Endothelial cell of umbilical vein (primary cell): ENCODE results near the gene SLC2A1. TPM values are rescaled to one million over a fixed set of nuclear protein-coding genes. Genes with fewer than 3 reads are reported as not detected.

Experiments
- BruUV-seq: library from RNA; stranded (reverse); fragments of 400-500 nt; replicated peaks from 2 replicates; lab custom pipeline; 2021; lab: Mats Ljungman, UMichigan
- CTCF ChIA-PET: fragments of 300-600, 350-600 bp; sonication (Branson Sonifier 250); formaldehyde crosslinking; loops from one replicate; lab custom pipeline; 2021; ENCODE audit warnings: antibody characterized with exemption, inconsistent platforms; lab: Charles Lee
- POLR2A ChIA-PET: fragments of 300-600, 350-600 bp; sonication (Branson Sonifier 250); formaldehyde crosslinking; loops from one replicate; lab custom pipeline; 2021; ENCODE audit warnings: antibody characterized with exemption, inconsistent platforms; lab: Charles Lee
- DNase-seq: peaks from one replicate; pipeline ENCODE4 v3.0.0-alpha.2; 2011; ENCODE audit warnings: low read depth, low spot score
- FAIRE-seq: peaks from 2 replicates; lab custom pipeline; 2011; peaks lifted over from hg19 to GRCh38; lab: Jason Lieb, UNC
- H2AFZ ChIP-seq: 2 replicates; pipeline ENCODE4 v1.6.0; 2012; ENCODE audit warnings: low read depth, low read length, control low read depth, inconsistent platforms
- H3K27ac ChIP-seq: 2 replicates; pipeline ENCODE4 v1.5.1; 2011; ENCODE audit warnings: low read depth, mild to moderate bottlenecking, control low read depth, low read length, moderate library complexity; ENCODE audit not compliant: insufficient read depth
- H3K27me3 ChIP-seq, 2 experiments: 2 replicates each; pipeline versions ENCODE4 v1.6.0 to v1.6.1; 2011; ENCODE audit warnings: low read length in 2 of 2, mixed read lengths in 1 of 2; ENCODE audit not compliant: control insufficient read depth in 2 of 2, insufficient read depth in 2 of 2
- H3K36me3 ChIP-seq, 2 experiments: 2 replicates in 1 of 2; 3 replicates in 1 of 2; pipeline ENCODE4 v1.5.1; 2011; ENCODE audit warnings: low read length in 2 of 2, mild to moderate bottlenecking in 1 of 2, moderate library complexity in 1 of 2; ENCODE audit not compliant: control insufficient read depth in 2 of 2, insufficient read depth in 2 of 2; ENCODE audit errors: extremely low read depth in 1 of 2
- H3K4me1 ChIP-seq: 3 replicates; pipeline ENCODE4 v1.5.1; 2011; ENCODE audit warnings: mild to moderate bottlenecking, low read length; ENCODE audit not compliant: control insufficient read depth, insufficient read depth; ENCODE audit errors: extremely low read depth
- H3K4me2 ChIP-seq: 2 replicates; pipeline ENCODE4 v1.6.1; 2011; ENCODE audit warnings: low read length, control low read depth, mixed read lengths; ENCODE audit not compliant: insufficient read depth
- H3K4me3 ChIP-seq, 3 experiments: fragments of 200-600 bp in 1 of 3; sonication (generic), shearing (Covaris generic) in 1 of 3; replicated peaks in 1 of 3; 2 replicates each; pipeline ENCODE4 v1.5.1; 2011 to 2016; ENCODE audit warnings: control low read depth in 3 of 3, low read length in 3 of 3, mild to moderate bottlenecking in 2 of 3, inconsistent platforms in 1 of 3, low read depth in 1 of 3, moderate library complexity in 1 of 3; ENCODE audit not compliant: insufficient read depth in 1 of 3
- H3K79me2 ChIP-seq: 2 replicates; pipeline ENCODE4 v1.6.0; 2012; ENCODE audit warnings: low read length, inconsistent platforms; ENCODE audit not compliant: control insufficient read depth, insufficient read depth
- H3K9ac ChIP-seq: replicated peaks from 2 replicates; pipeline ENCODE3; 2011; ENCODE audit warnings: low read length, control low read depth; ENCODE audit not compliant: insufficient read depth; ENCODE audit errors: extremely low read depth
- H3K9me1 ChIP-seq: replicated peaks from 3 replicates; pipeline ENCODE4 v1.6.0; 2011; ENCODE audit warnings: mild to moderate bottlenecking, low read length; ENCODE audit not compliant: control insufficient read depth, insufficient read depth; ENCODE audit errors: extremely low read depth
- H3K9me3 ChIP-seq: replicated peaks from 2 replicates; pipeline ENCODE4 v1.5.1; 2012; ENCODE audit warnings: low read length, inconsistent platforms; ENCODE audit not compliant: control insufficient read depth, insufficient read depth
- H4K20me1 ChIP-seq: replicated peaks from 2 replicates; pipeline ENCODE3; 2011; ENCODE audit warnings: mild to moderate bottlenecking, low read length; ENCODE audit not compliant: control insufficient read depth, insufficient read depth; ENCODE audit errors: extremely low read depth
- FOS ChIP-seq: IDR thresholded peaks from 2 replicates; pipeline ENCODE4 v1.6.1; 2011; ENCODE audit warnings: mild to moderate bottlenecking, low read length, moderate library complexity, borderline replicate concordance; ENCODE audit not compliant: insufficient read depth
- POLR2A ChIP-seq: IDR thresholded peaks from 2 replicates; pipeline ENCODE4 v1.6.1; 2012; ENCODE audit warnings: low read depth, mild to moderate bottlenecking, control low read depth, low read length
- POLR2AphosphoS5 ChIP-seq: IDR thresholded peaks from 2 replicates; pipeline ENCODE4 v1.6.1; 2012; ENCODE audit warnings: low read depth, mild to moderate bottlenecking, control low read depth, low read length, moderate library complexity; ENCODE audit not compliant: insufficient read depth
- dilution Hi-C: fragments of 300-500 bp; cut with MboI; formaldehyde crosslinking; loops from one replicate; pipeline ENCODE4 v1.15.0; 2019; ENCODE audit warnings: low sequenced_read_pairs; ENCODE audit not compliant: extremely low pct_ligation_motif_present
- intact Hi-C: fragments of 100-400 bp; cut with micrococcal nuclease; formaldehyde crosslinking; loops from one replicate; pipeline ENCODE4 v1.10.0; 2022
- polyA plus RNA-seq, 4 experiments: library from polyadenylated mRNA; depleted of rRNA in 3 of 4; stranded (reverse) in 3 of 4; unstranded in 1 of 4; fragments of >200 nt; gene quantifications; 2 replicates each; pipeline versions ENCODE4 v1.2.1 to v1.2.3, GENCODE V29; 2011 to 2012; ENCODE audit warnings: missing spikeins in 1 of 4
- total RNA-seq: library from RNA; stranded (reverse); gene quantifications from 2 replicates; pipeline ENCODE4 v1.2.3, GENCODE V29; 2021
- TF ChIP-seq, protein P1 (sequence below), 2 donors: IDR thresholded peaks; 1 replicate in 1 of 2; 2 replicates in 1 of 2; pipeline ENCODE4 v1.5.1; 2011; ENCODE audit warnings: low read length in 2 of 2, mild to moderate bottlenecking in 2 of 2, moderate library complexity in 2 of 2, control low read depth in 1 of 2, inconsistent platforms in 1 of 2, low read depth in 1 of 2; ENCODE audit not compliant: insufficient read depth in 1 of 2; ENCODE audit errors: extremely low read depth in 1 of 2

SLC2A1 gene
- total and polyA plus RNA-seq, 2 donors (not counting 3 experiments of a cell fraction or from before 2014, with no cell fraction given), result 42.2 to 46.5 TPM

DNA sequence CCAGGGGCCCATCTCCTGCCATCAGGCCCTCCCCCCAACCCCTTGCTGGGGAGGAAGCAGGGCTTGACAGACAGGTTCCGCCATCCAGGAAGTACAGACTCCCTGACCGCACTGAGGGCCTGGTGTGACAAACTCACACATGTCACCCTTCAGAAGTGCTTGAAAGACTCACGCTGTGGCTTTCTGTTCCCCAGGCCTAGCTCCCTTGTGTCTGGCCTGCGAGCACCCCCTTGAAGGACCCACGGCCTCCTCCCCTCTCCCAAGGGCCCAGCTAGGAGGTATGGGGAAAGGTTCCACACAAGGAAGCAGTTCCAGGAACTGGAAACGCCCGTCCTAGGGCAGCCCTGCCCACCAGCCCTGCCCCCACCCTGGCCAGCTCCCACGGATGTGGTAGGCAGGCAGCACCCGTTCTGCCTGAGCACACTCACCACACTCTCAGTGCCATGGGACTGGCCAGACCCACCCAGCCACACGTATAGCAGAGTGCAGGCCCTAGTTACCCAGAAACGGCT lies 26.7 kb downstream of the SLC2A1 start:
- BruUV-seq, result no TSS peak
- FAIRE-seq, result no peak
- H3K9me1 ChIP-seq, result no peaks in the 10 kb centered on the region
- peaks cover 3 to 27% of the 10 kb centered on the region in 2 experiments for H3K36me3 ChIP-seq
- no peak for DNase-seq
- no peak overlapping the region for H3K4me2 ChIP-seq
- intact Hi-C loops (loop anchor here (1.0 kb wide), 1 partner anchor 141 kb away; no protein-coding TSS in a partner anchor), dilution Hi-C loops (no loop called here)
- no peak overlapping the region for H2AFZ ChIP-seq
- POLR2A ChIA-PET, result no interaction called here
- H3K4me3 ChIP-seq, result no peak overlapping the region
- no peak overlapping the region for H3K27ac ChIP-seq
- peaks cover 3% of the 10 kb centered on the region for H3K4me1 ChIP-seq
- H3K9me3 ChIP-seq, result no peaks in the 10 kb centered on the region
- TF ChIP-seq POLR2AphosphoS5, result no peak
- TF ChIP-seq, protein P1, sequence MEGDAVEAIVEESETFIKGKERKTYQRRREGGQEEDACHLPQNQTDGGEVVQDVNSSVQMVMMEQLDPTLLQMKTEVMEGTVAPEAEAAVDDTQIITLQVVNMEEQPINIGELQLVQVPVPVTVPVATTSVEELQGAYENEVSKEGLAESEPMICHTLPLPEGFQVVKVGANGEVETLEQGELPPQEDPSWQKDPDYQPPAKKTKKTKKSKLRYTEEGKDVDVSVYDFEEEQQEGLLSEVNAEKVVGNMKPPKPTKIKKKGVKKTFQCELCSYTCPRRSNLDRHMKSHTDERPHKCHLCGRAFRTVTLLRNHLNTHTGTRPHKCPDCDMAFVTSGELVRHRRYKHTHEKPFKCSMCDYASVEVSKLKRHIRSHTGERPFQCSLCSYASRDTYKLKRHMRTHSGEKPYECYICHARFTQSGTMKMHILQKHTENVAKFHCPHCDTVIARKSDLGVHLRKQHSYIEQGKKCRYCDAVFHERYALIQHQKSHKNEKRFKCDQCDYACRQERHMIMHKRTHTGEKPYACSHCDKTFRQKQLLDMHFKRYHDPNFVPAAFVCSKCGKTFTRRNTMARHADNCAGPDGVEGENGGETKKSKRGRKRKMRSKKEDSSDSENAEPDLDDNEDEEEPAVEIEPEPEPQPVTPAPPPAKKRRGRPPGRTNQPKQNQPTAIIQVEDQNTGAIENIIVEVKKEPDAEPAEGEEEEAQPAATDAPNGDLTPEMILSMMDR (IDR thresholded peaks at IDR 0.05; ENCODE audit: extremely low read depth in 1 of 2, insufficient read depth in 1 of 2, low read depth in 1 of 2, low read length in 2 of 2), result no peak
- TF ChIP-seq POLR2A, result no peak
- H4K20me1 ChIP-seq, result no peaks in the 10 kb centered on the region
- H3K27me3 ChIP-seq, result no peaks in the 10 kb centered on the region
- CTCF ChIA-PET, result interaction anchor here (1.0 to 2.0 kb wide), 4 partner anchors 19 to 142 kb away, joined by 3 to 18 read pairs (median 3); no protein-coding TSS in a partner anchor
- H3K79me2 ChIP-seq, result no peaks in the 10 kb centered on the region
- H3K9ac ChIP-seq, result no peak overlapping the region

DNA sequence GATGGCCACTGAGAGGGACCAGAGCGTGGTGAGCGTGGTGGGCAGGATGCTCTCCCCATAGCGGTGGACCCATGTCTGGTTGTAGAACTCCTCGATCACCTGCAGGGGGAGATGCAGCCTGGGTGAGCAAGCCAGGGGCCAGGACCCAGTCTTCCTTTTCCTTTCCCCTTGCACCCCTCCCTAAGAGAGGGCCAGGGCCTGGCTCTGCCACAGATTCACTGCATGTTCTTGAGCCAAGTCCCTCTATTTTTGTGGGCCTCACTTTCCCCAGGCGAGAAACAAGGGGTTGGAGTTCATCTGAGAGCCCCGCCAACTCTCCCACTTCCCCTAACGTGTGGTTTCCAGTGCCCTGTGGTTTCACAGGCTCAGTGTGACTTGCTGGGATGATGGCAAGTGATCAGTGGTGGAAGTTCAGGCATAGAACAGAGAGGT lies 27.5 kb downstream of the SLC2A1 start:
- no peak overlapping the region for H3K27ac ChIP-seq
- H3K79me2 ChIP-seq, result no peaks in the 10 kb centered on the region
- H3K27me3 ChIP-seq, result no peaks in the 10 kb centered on the region
- ChIA-PET POLR2A (no interaction called here), CTCF (interaction anchor here (1.2 to 1.4 kb wide), 3 partner anchors 31 to 142 kb away, joined by 3 to 4 read pairs (median 3); no protein-coding TSS in a partner anchor)
- no peak overlapping the region for H3K4me2 ChIP-seq
- H2AFZ ChIP-seq, result no peak overlapping the region
- dilution Hi-C loops (no loop called here), intact Hi-C loops (loop anchor here (1.0 kb wide), 1 partner anchor 142 kb away; no protein-coding TSS in a partner anchor)
- peak; percentile 63 for FAIRE-seq
- no peaks in the 10 kb centered on the region for H4K20me1 ChIP-seq
- no peak overlapping the region for H3K4me3 ChIP-seq
- peak; percentile 16 for DNase-seq
- H3K9me3 ChIP-seq, result no peaks in the 10 kb centered on the region
- no peaks in the 10 kb centered on the region for H3K9me1 ChIP-seq
- TF ChIP-seq, protein P1 (IDR thresholded peaks at IDR 0.05; ENCODE audit: extremely low read depth in 1 of 2, insufficient read depth in 1 of 2, low read depth in 1 of 2, low read length in 2 of 2), result peak; percentile 57 to 65
- TF ChIP-seq POLR2AphosphoS5 (no peak), FOS (no peak)
- peaks cover 3 to 30% of the 10 kb centered on the region in 2 experiments for H3K36me3 ChIP-seq
- BruUV-seq, result no TSS peak
- no peak overlapping the region for H3K9ac ChIP-seq
- peaks cover 3% of the 10 kb centered on the region for H3K4me1 ChIP-seq
